ENCODE measurements around the gene CPZ. TPM values are rescaled to one million over a fixed set of nuclear protein-coding genes. Genes with fewer than 3 reads are reported as not detected.

The CPZ gene
- total and polyA plus RNA-seq, 2 donors (not counting 1 experiment from before 2014, with no cell fraction given) = not detected

DNA sequence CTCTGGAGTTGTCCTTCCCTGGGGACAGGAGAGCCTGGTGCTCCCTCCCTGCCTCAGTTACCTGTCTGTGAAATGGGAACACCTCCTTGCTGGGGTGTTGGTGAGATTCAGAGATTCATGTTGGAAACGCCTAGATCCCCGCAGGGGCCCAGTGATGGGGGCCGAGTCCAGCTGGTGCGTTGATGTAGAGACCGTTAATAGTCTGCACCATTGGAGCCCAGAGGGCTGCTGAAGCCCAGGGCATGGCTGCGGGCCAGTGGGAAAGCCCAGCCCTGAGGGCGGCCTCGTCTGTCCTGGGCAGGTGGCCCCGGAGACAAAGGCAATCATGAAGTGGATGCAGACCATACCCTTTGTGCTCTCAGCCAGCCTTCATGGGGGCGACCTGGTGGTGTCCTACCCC, 14.4 kb downstream of the CPZ start:
- Histone ChIP-seq H2AFZ (ENCODE audit: insufficient read depth, low read depth, low read length, poor library complexity, severe bottlenecking) (no peak overlapping the region), H3K27me3 (replicated peaks in 1 of 4; ENCODE audit: control extremely low read depth in 1 of 4, control insufficient read depth in 3 of 4, insufficient read depth in 4 of 4, low read length in 3 of 4) (peaks cover 0 to 3% (median 0%) of the 10 kb centered on the region in 4 experiments), H3K79me2 (ENCODE audit: control insufficient read depth, insufficient read depth, low read length) (no peaks in the 10 kb centered on the region), H4K20me1 (ENCODE audit: control insufficient read depth, insufficient read depth, low read length, poor library complexity, severe bottlenecking) (no peaks in the 10 kb centered on the region), H3K36me3 (replicated peaks in 1 of 2; ENCODE audit: control extremely low read depth in 1 of 2, control insufficient read depth in 1 of 2, extremely low read depth in 1 of 2, insufficient read depth in 2 of 2, low read length in 1 of 2) (no peaks in the 10 kb centered on the region), H3K4me3 (ENCODE audit: control extremely low read depth in 1 of 5, extremely low read depth in 1 of 5, insufficient read depth in 1 of 5, low read depth in 2 of 5, low read length in 4 of 5) (no peak overlapping the region), H3K4me2 (replicated peaks; ENCODE audit: low read depth, low read length, poor library complexity, severe bottlenecking) (no peak overlapping the region), H3K27ac (ENCODE audit: low read length in 2 of 2) (no peak overlapping the region), H3K9ac (ENCODE audit: low read length) (no peak overlapping the region), H3K4me1 (ENCODE audit: control insufficient read depth in 2 of 2, insufficient read depth in 2 of 2, low read length in 2 of 2) (no peaks in the 10 kb centered on the region), H3K9me3 (ENCODE audit: control extremely low read depth in 1 of 3, control insufficient read depth in 2 of 3, insufficient read depth in 1 of 3, low read length in 2 of 3) (no peaks in the 10 kb centered on the region)
- DNase-seq (no peak), ATAC-seq (ENCODE audit: low read depth) (no peak)
- peaks cover 6% of the 10 kb centered on the region for H3K27me3 Mint-ChIP-seq
- ChIA-PET POLR2A (no interaction called here), CTCF (interaction anchor here (0.8 kb wide), 1 partner anchor 102 kb away, joined by 3 read pairs; no protein-coding TSS in a partner anchor)
- H3K9me3 Mint-ChIP-seq (ENCODE audit: insufficient read depth) = no peaks in the 10 kb centered on the region
- 74% methylated on average over 9 of the region's 10 CpGs for WGBS (ENCODE audit: insufficient coverage)
- no peak overlapping the region for H3K4me3 Mint-ChIP-seq
- TF ChIP-seq, protein P1, sequence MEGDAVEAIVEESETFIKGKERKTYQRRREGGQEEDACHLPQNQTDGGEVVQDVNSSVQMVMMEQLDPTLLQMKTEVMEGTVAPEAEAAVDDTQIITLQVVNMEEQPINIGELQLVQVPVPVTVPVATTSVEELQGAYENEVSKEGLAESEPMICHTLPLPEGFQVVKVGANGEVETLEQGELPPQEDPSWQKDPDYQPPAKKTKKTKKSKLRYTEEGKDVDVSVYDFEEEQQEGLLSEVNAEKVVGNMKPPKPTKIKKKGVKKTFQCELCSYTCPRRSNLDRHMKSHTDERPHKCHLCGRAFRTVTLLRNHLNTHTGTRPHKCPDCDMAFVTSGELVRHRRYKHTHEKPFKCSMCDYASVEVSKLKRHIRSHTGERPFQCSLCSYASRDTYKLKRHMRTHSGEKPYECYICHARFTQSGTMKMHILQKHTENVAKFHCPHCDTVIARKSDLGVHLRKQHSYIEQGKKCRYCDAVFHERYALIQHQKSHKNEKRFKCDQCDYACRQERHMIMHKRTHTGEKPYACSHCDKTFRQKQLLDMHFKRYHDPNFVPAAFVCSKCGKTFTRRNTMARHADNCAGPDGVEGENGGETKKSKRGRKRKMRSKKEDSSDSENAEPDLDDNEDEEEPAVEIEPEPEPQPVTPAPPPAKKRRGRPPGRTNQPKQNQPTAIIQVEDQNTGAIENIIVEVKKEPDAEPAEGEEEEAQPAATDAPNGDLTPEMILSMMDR (IDR thresholded peaks at IDR 0.05) = no peak
- TF ChIP-seq EZH2 (IDR thresholded peaks at IDR 0.05; ENCODE audit: borderline replicate concordance, insufficient read depth, low read depth, low read length, poor library complexity, severe bottlenecking) = no peak
- no peaks in the 10 kb centered on the region for H3K4me1 Mint-ChIP-seq
- intact Hi-C loops (cut with micrococcal nuclease) = no loop called here
- no peak overlapping the region for H3K27ac Mint-ChIP-seq

DNA sequence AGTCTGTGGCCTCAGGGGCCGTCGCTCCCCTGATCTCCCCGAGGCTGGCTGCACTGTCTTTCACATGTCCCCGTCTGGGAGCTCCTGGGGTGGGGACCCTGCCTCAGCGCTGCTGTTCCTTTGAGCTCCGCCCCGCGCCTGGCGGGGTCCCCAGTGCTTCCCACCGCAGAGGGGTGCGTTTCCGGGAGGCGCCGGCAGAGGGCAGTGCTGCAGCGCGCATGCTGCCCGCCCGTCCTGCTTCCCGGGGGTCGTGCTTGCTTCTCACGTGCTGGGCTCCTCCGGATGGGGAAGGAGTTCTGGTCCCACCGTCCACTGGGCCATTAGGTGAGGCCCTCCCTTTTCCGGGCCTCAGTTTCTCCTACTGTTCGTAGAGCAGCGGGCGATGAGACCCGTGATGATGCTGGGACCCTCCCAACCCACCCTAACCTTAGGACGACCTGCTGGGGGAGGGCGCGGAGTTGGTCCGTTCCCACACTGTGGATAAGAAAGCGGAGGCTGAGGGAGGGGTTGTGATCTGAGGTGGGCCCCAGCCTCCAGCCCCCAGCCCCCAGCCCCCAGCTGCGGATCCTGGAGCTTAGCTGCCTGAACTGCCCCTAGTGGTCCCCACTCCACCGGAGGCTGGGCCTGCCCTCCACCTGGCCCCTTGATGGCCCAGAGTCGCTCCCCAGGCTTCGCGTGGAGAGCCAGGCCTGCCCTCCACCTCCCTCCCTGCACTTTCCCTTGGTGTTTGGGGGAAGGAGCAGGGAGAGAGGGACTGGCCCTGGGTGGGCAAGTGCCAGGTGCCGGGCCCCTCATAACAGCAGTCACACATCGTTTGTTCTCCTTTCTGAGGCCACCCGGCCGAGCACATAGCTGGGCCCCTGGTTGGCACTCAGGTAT, 15.3 kb downstream of the CPZ start:
- Mint-ChIP-seq H3K4me1 (no peaks in the 10 kb centered on the region), H3K27ac (no peak overlapping the region), H3K4me3 (no peak overlapping the region), H3K9me3 (ENCODE audit: insufficient read depth) (no peaks in the 10 kb centered on the region), H3K27me3 (peaks cover 6% of the 10 kb centered on the region)
- Histone ChIP-seq H3K79me2 (ENCODE audit: control insufficient read depth, insufficient read depth, low read length) (no peaks in the 10 kb centered on the region), H3K27me3 (replicated peaks in 1 of 4; ENCODE audit: control extremely low read depth in 1 of 4, control insufficient read depth in 3 of 4, insufficient read depth in 4 of 4, low read length in 3 of 4) (peaks cover 0 to 3% (median 0%) of the 10 kb centered on the region in 4 experiments), H3K4me1 (ENCODE audit: control insufficient read depth in 2 of 2, insufficient read depth in 2 of 2, low read length in 2 of 2) (no peaks in the 10 kb centered on the region), H3K4me3 (ENCODE audit: control extremely low read depth in 1 of 5, extremely low read depth in 1 of 5, insufficient read depth in 1 of 5, low read depth in 2 of 5, low read length in 4 of 5) (no peak overlapping the region), H3K4me2 (replicated peaks; ENCODE audit: low read depth, low read length, poor library complexity, severe bottlenecking) (no peak overlapping the region), H4K20me1 (ENCODE audit: control insufficient read depth, insufficient read depth, low read length, poor library complexity, severe bottlenecking) (no peaks in the 10 kb centered on the region), H3K27ac (ENCODE audit: low read length in 2 of 2) (no peak overlapping the region), H3K9me3 (ENCODE audit: control extremely low read depth in 1 of 3, control insufficient read depth in 2 of 3, insufficient read depth in 1 of 3, low read length in 2 of 3) (no peaks in the 10 kb centered on the region), H2AFZ (ENCODE audit: insufficient read depth, low read depth, low read length, poor library complexity, severe bottlenecking) (no peak overlapping the region), H3K36me3 (replicated peaks in 1 of 2; ENCODE audit: control extremely low read depth in 1 of 2, control insufficient read depth in 1 of 2, extremely low read depth in 1 of 2, insufficient read depth in 2 of 2, low read length in 1 of 2) (no peaks in the 10 kb centered on the region), H3K9ac (ENCODE audit: low read length) (no peak overlapping the region)
- DNase-seq = peak; percentile 18
- 12% methylated on average over 31 of the region's 42 CpGs for WGBS (ENCODE audit: insufficient coverage)
- CTCF ChIA-PET = no interaction called here
- no peak for TF ChIP-seq EZH2 (IDR thresholded peaks at IDR 0.05; ENCODE audit: borderline replicate concordance, insufficient read depth, low read depth, low read length, poor library complexity, severe bottlenecking)
- TF ChIP-seq, protein P1 (IDR thresholded peaks at IDR 0.05) = peak; percentile 77
- intact Hi-C loops (cut with micrococcal nuclease) = no loop called here
- peak; percentile 36 for ATAC-seq (ENCODE audit: low read depth)
- POLR2A ChIA-PET = no interaction called here
